Renal cortical epithelial cell (primary cell): ENCODE data around the gene LGI2. TPM values are rescaled to one million over a fixed set of nuclear protein-coding genes. Genes with fewer than 3 reads are reported as not detected.
"Not testable (repeated sequence)": the region's sequence is repeated elsewhere in the genome, so short reads cannot be mapped to it uniquely, and the experiment has no call there.

Experiments
- DNase-seq: peaks from one replicate; pipeline ENCODE4 v3.0.0-alpha.2; 2011; ENCODE audit warnings: low read depth
- total RNA-seq: library from RNA; depleted of rRNA; stranded (reverse); fragments of >200 nt; gene quantifications from 2 replicates; pipeline ENCODE4 v1.2.3, GENCODE V29; 2014

LGI2 gene
- total RNA-seq, 1 donor from 2014 or later: 2.4 TPM

DNA sequence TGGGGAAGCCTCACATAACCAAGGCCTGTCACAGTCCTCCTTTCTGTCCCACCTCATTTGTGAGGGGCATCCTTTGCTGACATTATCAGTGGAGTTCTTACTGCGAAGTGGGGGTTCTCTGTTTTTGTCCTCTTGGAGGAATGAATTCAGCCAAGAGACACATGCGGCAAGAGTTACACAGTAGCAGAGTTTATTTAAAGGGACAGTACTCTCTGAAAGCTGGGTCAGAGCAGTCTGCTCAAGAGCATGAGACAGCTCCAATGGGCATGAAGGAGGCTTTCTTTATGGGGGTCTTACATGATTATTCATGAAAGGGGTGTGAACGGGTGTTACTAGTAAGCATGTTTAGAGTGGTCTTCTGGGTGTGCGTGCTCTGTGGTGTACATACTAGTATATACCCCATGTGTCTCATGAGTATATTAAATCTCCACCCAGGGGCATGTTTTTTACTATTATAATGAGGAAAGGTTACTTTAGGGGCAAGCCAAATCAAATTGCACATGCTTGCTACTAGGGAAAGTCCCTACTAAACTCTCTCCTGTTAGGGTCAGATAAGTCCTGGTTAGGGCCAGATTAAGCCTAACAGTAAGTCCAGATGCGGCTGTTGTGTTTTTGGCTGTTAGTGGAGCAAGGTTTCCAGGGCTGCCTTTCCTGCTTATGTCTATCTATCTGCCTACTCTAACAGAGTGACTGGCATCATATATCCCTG, 19.8 kb upstream of the LGI2 start:
- DNase-seq: no peak

DNA sequence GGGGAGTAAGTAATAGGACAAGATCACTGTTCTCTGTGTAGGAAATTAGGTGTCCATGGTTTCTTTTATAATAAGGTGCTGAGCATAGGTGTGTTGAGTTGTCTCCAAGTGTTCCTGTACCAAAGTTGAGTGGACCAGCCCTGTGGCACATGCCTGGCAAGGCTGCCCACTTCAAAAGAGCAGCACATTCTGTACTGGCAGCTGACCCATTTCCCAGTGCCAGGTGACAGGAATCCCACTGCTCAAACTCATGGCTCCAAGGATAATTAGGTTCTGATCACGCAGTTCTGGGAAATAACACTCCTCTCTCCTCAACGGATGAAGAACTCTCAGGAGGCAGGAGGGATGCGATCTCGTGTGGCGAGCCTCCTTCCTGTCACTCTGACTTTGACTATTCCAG, 12.8 kb upstream of the LGI2 start:
- no peak for DNase-seq

DNA sequence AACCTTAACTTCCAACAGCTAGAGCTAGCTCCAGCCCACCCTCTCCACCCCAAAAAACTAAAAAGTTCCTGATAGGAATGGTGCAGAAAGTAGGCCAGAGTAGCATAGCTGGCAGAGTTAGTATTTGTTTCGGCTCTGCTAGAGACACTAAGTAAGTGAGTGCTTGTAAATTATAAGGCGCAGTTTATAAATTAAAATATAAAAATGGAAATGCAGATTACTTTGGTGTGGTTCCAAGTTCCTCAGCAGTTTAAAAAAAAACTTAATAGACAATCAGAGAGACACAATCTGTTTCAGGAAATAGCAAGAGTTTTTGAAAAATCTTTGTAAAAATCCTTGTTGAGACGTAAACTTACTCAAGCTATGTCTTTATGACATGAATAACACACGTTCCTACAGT, 2.8 kb upstream of the LGI2 start:
- DNase-seq: no peak

DNA sequence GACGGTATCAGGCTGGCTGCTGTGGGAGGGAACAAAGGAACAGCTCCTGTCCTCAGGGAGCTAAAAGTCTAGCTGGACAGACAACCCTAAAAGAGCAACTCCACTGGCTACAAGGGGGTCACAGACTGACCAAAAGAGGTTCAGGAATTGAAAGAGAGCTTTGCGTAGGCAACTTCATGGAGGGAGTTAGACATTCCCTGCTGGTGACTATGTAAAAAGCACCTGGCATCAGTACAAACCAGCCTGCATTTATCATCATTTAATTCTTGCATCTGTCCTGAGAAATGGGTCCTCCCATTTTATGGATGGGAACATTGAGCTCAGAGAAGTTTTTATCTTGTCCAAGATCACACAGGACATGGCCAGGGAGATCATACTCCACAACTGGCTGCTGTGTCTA, 1.4 kb upstream of the LGI2 start:
- DNase-seq: peak; percentile 35

DNA sequence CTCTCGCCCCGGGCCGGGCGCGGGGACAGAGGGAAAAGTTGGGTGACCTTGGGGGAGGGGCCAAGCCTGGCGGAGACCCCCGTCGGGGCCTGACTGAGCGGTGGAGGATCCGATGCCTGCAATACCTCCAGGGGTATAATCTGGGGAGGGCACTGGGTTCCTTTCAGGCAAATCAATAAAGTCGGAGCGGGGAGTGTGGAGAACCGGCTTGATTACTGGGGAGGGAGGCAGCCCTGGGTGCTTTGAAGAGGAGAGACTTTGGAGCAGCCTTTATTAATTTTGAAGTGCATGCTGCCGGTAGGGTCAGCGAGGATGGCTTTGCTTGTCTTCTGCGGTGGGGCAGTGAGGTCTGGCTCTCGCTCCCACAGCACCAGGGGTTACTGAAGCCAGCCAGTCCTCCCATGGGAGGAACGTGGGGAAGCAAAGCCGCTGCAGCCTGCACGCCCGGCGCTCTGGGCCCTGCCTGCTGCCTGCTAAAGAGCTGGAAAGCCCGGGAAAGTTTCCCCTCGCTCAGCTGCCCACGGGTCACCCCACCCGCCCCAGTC, 403 bp upstream of the LGI2 start:
- peak; percentile 15 for DNase-seq

DNA sequence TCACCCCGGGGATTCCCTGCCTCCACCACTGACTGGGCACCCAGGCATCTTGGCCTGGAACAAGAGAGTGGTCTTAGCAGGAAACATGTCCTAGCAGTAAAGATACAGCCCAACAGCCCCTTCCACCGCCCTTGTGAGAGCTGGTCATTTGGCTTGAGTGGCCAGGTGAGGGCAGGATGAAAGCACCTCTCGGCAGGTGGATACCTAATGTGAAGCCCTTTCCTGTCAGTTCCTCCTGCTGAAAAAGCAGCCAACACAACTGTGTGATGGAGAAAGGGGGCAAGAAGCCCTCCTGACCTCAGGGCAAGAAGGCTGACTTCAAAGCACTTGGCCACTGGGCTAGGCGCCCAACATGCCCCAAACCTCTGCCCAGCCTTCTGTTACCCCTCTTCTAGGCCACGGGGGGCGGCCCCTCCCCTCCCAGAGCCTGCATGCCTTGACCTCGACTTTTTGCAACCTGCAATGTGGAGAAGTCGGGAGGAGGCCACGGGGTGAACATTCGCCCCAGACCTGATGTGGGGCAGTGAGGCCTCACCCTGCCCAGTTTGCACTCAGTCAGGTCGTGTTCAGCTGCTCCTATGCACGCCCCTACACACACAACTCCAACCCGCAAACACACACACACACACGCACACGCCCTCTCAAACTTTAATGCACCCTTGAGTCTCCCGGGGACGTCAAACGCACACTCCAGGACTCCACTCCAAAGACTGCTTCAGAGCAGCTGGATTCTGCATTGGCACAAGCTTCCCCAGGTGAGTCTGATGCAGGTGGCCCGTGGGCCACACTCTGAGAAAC, 1.1 kb downstream of the LGI2 start:
- DNase-seq: no peak

DNA sequence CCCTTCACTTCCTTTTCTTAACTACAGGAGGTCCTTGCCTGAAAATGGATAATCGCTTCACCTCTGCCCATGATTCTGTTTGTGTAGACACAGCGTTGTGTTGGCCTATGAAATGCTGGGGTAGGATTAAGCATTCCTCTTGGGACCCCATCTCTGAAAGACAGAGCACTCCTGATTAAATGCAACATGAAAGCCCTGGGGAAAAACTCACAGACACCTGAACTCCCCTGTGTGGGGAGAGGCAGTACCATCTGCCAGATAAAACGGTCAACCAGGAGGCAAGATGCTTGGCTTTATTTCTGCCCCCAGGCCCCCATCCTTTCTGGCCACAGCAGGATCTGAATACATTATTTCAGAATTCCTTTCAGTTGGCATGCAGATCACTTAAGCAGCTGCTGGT, 1.9 kb downstream of the LGI2 start:
- no peak for DNase-seq

DNA sequence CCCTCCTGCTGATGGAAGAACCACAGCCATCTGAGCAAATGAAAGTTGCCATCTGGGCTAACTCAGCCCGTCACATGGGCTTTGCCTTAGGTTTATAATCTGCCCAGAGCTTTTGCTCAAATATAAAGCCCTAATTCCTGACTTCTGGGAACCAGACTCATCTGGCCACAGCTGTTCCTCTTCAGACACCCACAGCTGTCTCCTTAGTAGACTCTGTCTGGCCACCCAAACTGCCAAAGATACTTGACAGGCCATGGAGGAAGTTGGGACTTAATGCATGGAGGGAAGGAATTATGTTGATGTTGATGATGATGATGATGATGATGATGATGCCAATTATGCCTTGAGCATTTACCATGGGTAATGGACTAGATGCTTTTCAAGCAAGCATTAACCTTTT, 8.0 kb downstream of the LGI2 start:
- DNase-seq: no peak

DNA sequence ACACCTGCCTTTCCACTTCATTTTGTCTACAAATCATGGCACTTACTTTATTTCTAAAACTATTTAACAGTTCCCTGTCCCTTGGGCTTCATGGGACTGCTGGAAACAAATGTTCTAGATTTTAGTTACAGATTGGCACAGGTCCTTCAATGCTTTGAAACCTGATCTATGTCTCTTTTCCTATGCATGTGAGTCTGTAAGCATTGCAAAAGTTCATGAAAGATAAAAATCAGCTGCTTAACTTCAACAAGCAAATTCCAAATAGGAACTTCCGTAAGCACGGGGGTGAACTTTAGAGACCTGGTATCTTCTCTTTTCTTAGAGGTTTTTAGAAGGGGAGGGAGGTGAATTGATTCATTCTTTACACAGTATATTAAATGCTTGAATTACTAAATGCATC, 9.5 kb downstream of the LGI2 start:
- peak; percentile 19 for DNase-seq

DNA sequence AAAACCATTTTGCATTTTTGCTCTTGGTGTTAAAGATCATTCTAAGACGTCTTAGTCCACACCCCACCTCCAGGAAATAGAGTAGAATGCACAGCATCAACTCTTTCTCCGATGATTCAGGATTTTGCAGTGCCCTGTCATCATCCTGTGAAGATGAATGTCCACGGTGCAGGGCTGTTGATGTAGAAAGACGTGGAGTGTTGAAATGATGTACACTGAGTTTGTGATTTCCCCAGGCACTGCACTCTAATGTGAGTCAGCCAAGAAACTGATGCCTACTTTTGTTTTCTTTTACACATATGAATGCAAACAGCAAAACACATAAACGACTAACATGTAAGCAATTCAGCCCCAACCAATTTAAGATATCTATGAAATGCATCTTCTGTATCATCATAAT, 10.5 kb downstream of the LGI2 start:
- DNase-seq: no peak

DNA sequence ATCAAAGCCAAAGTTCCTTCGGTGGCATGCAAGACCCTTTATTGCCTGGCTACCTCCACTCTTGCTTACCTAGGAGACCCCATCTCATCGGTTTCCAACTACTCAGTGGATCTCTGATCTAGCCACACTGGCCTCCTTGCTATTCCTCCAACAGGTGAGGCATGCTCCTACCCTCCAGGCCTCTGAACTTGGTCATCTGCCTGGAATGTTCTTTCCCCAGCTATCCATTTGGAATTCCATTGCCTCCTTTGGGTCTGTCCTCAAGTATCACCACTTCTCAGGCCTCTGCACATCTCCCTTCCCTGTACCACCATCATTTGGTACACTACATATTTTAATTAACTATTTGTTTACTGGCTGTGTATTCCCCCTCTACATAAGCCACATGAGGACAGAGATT, 11.2 kb downstream of the LGI2 start:
- no peak for DNase-seq

DNA sequence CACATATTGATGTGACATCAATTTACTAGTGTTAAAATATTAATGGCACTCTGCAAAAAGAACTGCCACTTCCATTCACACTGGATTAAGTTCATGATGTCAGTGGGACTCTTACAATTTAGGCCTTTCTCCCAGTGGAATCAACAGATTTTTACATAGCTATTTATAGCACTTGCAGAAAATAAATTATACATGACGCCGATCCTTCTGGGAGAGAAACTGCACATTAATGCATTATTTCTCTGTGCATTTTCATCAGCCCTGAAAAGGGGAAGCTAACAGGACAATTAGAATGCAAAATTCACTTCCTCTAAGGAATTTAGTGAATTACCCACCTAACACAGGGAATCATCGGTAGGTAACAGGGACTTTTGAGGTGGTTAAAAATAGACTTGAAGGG, 15.7 kb downstream of the LGI2 start:
- DNase-seq: no peak

DNA sequence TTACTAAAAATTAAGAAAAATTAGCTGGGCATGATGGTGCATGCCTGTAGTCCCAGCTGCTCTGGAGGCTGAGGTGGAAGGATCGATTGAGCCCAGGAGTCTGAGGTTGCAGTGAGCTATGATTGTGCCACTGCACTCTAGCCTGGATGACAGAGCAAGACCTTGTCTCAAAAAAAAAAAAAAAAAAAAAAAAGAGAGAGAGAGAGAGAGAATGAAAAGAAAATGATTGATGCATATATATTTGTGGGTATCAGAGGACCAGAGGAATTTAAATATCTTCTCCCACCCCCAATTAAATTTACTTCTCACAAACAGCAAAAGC, 16.1 kb downstream of the LGI2 start:
- not testable (repeated sequence) for DNase-seq

DNA sequence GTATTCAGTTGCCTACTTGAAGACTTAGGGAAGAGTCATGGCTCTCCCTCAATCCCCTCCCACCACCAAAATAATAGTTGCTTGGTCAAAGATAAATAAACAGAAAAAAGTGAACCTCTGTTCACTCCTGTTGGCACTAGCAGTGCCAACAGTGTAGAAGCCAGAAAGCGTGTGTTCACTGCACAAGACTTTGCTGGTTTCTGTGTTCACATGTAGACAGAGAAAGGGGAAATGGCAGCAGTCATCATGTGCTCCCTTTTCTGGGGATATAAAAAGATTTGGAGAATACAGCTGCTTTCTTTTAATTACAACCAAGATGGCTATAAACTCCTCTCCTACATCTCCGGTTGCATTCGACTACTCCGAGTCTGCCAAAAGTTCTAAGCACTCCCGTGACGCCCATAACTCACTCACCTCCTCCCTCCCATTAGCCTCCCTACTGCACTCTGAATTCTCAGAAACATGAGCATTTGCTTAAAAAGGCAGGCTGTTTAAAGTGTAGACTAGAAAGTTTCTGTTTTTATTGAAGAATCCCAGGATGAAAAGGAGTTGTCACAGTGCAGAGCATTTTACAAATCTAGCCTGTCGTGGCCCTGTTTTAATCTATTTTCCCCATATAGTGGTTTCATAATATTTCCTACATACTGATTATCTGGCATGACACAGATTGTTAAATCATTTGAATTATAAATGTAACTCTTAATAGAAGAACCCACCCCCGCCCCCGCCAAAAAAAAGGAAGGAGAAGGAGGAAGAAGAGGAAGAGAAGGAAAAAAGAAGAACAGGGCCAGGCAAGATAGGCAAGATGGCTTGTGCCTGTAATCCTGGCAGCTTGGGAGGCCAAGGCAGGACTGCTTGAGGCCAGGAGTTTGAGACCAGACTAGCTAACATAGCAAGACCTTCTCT, 16.7 kb downstream of the LGI2 start:
- DNase-seq: no peak

DNA sequence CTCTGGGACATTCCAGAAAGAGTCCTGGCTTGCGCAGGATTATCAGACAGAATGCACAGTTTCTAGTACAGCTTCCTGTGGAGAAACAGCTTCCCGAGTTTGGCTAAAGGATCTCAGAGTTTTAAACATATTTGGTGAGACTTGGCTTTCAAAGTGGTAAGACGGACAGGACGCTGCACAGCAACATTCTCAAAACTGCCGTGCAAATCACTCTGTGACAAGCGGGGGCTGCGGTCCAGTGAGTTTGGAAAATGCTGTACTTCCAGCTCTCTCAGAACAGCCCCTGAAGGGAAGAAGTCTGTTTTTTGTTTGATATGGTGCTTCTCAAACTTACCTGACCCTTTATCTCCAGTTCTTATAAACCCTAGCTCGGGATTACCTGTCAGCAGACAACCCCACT, 18.1 kb downstream of the LGI2 start:
- DNase-seq: peak; percentile 49

DNA sequence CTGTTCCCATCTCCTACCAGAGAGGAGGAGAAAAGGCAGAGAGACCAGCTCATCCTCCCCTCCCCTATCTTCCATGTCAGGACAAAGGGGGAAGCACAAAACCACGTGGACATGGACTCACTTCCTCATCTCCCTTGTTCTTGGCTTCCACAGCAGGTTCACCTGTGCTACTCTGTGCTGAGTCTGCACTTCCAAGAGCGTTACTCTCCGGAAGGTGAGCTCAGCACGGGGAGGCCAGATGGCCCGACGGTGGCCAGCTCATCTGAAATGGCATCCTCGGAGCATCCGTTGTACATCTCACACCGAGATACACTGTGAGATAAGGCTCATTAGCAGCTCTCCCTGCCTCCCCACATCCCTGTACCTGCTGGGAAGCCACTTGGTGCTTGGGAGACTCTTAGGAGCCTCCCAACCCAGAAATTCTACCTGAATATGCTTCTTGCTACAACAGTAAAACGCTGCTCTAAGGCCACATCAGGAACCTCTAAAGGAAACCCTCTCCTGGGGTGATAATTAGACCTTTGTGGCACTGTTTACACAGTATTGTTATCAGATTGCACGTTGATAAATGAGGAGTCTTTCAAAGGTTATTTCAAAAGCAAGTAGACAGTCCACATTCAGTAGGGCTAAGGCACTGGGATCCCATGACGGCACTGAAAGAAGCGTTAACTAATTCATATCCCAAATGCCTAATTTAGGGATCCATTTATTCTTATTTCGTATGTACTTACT, 19.4 kb downstream of the LGI2 start:
- no peak for DNase-seq

DNA sequence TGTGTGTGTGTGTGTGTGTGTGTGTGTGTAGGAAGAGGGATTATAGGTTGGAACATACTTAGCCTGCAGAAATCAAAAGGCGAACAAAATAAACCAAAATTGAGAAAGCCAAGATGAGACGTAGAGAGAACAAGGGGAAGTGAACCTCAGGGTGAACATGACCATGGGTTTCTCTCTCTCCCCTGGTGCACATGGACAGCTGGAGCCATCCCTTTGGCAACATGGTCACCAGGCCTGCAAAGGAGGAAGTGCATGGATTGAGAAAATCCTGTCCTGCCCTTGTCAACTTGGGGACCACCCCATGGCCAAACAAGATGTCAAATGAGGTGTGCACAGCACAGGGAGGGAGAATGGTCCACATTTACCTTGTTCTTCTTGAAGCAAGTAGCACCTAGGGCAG, 23.1 kb downstream of the LGI2 start:
- DNase-seq: no peak

DNA sequence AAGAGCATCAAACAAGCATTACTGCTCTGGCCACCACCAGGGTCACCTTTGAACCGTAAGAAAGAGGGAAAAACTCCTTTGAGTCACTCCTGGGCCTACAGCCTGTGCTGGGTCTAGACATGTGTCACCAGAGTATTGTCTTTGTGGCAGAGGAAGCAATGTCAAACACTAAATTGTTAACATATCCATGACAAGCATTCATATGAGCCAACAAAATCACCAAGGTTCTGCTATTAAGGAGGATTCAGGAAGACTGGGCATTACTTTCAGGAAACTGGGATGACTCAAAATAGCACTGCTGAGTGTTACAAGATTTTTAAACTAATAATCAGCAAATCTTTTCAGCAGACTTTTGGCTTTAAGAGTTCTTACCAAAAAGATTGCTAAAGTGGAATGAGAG, 28.1 kb downstream of the LGI2 start:
- no peak for DNase-seq

DNA sequence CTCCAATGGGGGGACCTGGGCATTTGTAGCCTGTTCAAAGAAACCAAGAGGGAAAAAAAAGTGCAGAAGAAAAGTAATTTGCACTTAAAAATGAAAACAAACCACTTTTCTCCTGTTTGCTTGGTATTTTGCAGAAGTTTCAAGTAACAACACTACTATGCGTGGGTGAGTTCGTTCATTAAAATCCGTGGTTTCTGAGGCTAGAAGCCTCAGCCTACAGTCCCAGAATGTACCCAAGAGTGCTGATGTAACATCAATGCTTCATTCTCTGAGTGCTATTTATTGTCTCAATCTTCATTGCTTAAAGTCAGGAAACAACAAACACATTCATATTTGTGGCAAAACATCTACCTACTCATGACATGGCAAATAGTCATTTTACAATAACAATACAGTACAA, 29.2 kb downstream of the LGI2 start:
- no peak for DNase-seq

DNA sequence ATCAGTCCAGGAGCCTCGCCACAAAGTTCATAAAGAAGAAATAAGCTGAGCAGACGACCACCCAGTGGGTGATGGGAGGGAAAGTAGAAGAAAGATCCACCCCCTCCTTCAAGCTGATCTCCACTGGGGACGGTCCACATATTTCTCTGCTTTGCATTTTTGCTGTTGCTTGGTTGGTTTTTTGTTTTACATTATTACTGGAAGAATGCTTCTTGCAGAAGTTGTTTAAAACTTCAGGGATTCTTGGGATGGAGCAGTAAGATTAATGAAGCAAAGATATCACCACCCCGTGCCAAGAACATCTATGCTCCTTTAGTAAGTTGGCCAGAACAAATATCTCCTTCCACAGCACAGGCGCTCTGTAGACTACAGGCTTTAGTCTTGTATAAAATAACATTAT, 30.1 kb downstream of the LGI2 start:
- no peak for DNase-seq

DNA sequence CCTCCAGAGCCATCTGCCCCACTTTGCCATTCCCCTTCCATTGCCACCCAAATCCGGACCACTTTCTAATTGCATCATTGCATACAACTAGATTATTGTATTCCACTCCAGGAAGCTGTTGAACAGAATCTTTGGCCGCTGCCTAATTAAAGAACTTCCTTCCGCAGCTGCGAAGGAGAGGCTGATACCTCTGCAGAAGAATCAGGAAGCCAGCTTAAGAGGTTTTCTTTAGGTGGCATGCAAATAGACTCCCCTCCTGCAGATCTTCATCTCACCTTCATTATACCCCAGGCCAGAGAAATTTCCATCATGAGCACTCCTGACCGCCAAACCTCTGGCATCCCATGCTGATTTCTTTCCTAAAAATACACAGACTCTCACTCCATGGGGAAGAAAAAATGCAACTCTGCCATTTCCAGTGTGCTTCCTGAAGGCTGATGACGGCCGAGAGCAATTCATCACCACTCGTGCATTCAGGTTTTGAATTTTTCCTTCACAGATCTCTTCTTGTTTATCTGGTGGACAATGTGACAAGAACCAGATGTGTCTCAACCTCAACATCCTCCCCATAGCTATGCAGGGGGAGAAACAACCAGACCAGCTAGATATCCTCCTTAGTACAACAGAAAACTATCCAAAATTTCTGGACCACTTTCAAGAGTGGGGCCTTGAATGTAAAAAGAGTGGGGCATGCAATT, 31.2 kb downstream of the LGI2 start:
- no peak for DNase-seq
